NCI-H774 (cell line): ENCODE measurements around the gene THAP9.

Source experiments
- DNase-seq: peaks from one replicate; lab custom pipeline; 2025; lab: John Stamatoyannopoulos, UW

THAP9 gene

DNA sequence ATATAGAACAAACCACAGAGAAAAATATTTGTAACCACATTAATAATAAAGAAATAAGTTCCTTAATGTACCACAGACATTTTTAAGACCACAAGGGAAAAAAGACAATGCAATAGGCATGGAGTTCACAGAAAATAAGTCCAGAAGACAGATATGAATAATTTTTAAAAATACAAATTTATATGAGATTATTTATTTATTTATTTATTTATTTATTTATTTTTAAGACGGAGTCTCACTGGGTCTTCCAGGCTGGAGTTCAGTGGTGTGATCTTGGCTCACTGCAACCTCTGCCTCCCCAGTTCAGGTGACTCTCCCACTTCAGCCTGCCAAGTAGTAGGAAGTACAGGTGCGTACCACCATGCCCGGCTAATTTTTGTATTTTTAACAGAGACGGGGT lies 53.7 kb downstream of the THAP9 start:
- DNase-seq = no peak

DNA sequence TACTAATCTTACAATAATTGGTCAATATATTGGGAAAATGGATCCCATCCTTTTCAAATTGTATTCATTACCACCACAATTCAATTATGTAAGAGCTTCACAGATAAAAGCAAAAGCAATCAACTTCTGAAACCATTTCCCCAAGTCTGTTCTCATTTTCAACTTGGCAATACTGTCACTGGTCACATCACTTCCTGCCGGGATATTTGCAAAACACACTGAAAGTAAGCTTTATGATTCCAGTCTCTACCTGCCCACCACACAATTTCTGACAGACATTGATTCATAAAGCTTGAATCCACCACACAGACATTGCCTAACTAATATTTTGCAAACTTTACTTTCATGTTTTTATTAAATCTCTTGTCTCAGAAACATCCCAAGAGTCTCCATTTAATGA lies 56.5 kb downstream of the THAP9 start:
- no peak for DNase-seq

DNA sequence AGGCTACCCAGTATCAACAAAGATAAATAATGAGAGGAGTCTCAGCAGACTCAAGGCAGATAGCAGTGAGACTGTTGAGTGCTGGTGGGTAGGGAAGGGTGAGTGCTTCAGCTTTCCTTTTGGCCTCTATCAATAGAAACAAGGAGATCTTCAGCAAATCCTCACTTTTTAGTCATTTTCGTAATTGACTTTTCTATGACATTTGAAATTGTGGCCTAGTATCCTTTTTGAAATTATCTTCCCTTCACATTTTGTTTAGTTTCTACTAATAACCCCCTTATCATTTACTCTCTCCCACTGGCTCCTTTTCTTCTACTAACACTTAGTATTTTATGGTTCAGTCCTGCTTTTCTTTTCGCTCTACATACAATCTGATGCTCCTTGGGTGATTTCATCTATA lies 65.2 kb downstream of the THAP9 start:
- DNase-seq = no peak

DNA sequence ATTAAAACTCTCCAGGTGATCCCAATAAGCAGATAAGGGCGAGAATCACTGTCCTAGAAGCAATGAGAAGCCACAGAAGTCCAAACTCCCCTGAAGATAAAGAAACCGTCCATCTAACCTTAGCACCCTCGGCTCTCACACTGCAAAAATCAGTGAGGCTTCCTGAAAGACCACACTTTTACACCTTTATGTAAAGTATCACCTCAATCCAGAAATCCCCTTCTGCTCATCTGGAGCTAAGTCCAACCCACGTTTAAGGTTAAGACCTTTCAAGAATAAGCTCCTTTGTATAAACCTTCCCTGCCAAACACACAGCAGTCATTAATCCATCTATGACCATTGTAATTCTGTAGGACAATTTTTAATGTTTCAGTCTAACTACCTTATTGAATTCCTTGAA lies 68.4 kb downstream of the THAP9 start:
- no peak for DNase-seq

DNA sequence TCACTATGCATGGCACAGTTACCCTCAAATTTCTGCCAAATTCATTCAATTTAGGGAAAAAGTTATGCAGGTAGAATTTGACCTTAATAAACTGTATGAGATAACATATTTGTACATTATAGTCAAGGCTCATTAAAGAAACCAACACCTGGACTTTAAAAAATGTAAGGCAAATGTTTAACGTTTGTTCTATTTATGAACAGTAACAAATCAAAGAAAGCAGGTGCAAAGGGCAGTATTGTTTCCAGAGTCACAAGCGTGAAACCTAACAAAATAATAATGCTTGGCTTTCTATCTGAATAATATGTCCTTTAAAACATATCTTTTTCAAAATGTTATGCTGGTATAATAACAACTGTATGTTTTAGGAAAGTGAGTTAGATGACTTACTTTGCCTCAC lies 68.9 kb downstream of the THAP9 start:
- DNase-seq = no peak
